ENCODE results near the gene CKAP2L.

- TF ChIP-seq POLR2A (IDR thresholded peaks at IDR 0.05; ENCODE audit: low read length) (no peak), GATA1 (IDR thresholded peaks at IDR 0.05; ENCODE audit: low read depth, low read length) (no peak)
These were observed 49.4 kb downstream of the CKAP2L start for GRCh38 chr2:112714836-112715631.
